Esophagus muscularis mucosa (tissue), 4 donors: ENCODE data around the gene EPC2. TPM values are rescaled to one million over a fixed set of nuclear protein-coding genes. Genes with fewer than 3 reads are reported as not detected.
A peak's percentile ranks its signal among the peaks of the same experiment; 100 is the strongest.

Experiments
- DNase-seq: peaks from one replicate; pipeline ENCODE4 v3.0.0-alpha.2; 2017; ENCODE audit errors: extremely low spot score
- H3K27ac ChIP-seq, 4 donors: fragments of 200-600 bp; sonication (generic); replicated peaks in 1 of 4; 1 replicate in 3 of 4; 2 replicates in 1 of 4; pipeline ENCODE4 v1.5.1; 2016 to 2019; ENCODE audit warnings: mild to moderate bottlenecking in 1 of 4
- H3K27me3 ChIP-seq, 4 donors: fragments of 200-600 bp; sonication (generic); one replicate each; pipeline versions ENCODE4 v1.5.1 to v1.6.0; 2016 to 2019
- H3K36me3 ChIP-seq, 4 donors: fragments of 200-600 bp; sonication (generic); one replicate each; pipeline ENCODE4 v1.5.1; 2016 to 2019
- H3K4me1 ChIP-seq, 4 donors: fragments of 200-600 bp; sonication (generic); one replicate each; pipeline ENCODE4 v1.5.1; 2016 to 2019
- H3K4me3 ChIP-seq, 4 donors: fragments of 200-600 bp; sonication (generic); 1 replicate in 2 of 4; 2 replicates in 2 of 4; pipeline ENCODE4 v1.5.1; 2016 to 2019; ENCODE audit warnings: mild to moderate bottlenecking in 4 of 4, moderate library complexity in 1 of 4
- H3K9me3 ChIP-seq, 4 donors: fragments of 200-600 bp; sonication (generic); 1 replicate in 3 of 4; 2 replicates in 1 of 4; pipeline ENCODE4 v1.5.1; 2016 to 2019
- EP300 ChIP-seq: sonication (generic); formaldehyde crosslinking; IDR thresholded peaks from one replicate; pipeline ENCODE4 v1.6.1; 2017; ENCODE audit warnings: antibody characterized with exemption
- POLR2A ChIP-seq: fragments of 450-650 bp; IDR thresholded peaks from one replicate; pipeline ENCODE4 v1.6.1; 2017; ENCODE audit warnings: antibody characterized with exemption, moderate library complexity, mild to moderate bottlenecking, low read depth
- POLR2AphosphoS5 ChIP-seq, 2 donors: sonication (generic); formaldehyde crosslinking; IDR thresholded peaks; one replicate each; pipeline ENCODE4 v1.6.1; 2017; ENCODE audit warnings: antibody characterized with exemption in 2 of 2
- WGBS: methylation state at CpG from one replicate; pipeline ENCODE4 v1.1.5; 2018; 5-methylcytosine and 5-hydroxymethylcytosine counted together
- intact Hi-C: fragments of 100-400 bp; cut with DNase I; formaldehyde crosslinking; loops from one replicate; pipeline ENCODE4 v1.15.1; 2023
- total RNA-seq, 4 donors: library from RNA; depleted of rRNA; stranded (reverse); fragments of >200 nt; gene quantifications; one replicate each; pipeline versions ENCODE4 v1.1.0 to v1.2.1, GENCODE V29; 2016
- TF ChIP-seq, protein P1 (sequence below), 3 experiments: fragments of 200-600 bp in 2 of 3; fragments of 450-650 bp in 1 of 3; sonication (generic) in 2 of 3; IDR thresholded peaks; one replicate each; pipeline ENCODE4 v1.5.1; 2017 to 2019; ENCODE audit warnings: antibody characterized with exemption in 3 of 3, mild to moderate bottlenecking in 2 of 3, moderate library complexity in 1 of 3

The EPC2 gene
- total RNA-seq, 4 donors from 2014 or later = 25.0 to 34.1 (median 28.1) TPM

DNA sequence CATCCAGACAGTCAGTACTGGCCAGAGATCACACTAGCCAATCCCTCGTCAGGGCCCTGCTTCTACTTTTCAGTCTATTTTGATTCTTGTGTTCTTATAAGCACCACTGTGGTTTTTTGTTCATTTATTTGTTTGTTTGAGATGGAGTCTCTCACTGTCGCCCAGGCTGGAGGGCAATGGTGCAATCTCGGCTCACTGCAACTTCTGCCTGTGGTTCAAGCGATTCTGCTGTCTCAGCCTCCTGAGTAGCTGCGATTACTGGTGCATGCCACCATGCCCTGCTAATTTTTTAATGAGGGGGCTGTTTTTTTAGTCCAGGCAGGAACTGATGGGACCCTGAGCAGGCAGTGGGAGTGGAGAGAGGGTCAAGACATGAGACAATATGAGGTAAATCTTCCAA, 165.5 kb downstream of the EPC2 start:
- DNase-seq = no peak
- no peaks in the 10 kb centered on the region for H3K36me3 ChIP-seq
- no peak overlapping the region for H3K27ac ChIP-seq
- intact Hi-C loops = no loop called here
- 91% methylated on average over 5 of the region's 5 CpGs for WGBS
- no peak for TF ChIP-seq EP300
- no peak for TF ChIP-seq POLR2AphosphoS5 (IDR thresholded peaks at IDR 0.05)
- TF ChIP-seq POLR2A = no peak
- TF ChIP-seq, protein P1, sequence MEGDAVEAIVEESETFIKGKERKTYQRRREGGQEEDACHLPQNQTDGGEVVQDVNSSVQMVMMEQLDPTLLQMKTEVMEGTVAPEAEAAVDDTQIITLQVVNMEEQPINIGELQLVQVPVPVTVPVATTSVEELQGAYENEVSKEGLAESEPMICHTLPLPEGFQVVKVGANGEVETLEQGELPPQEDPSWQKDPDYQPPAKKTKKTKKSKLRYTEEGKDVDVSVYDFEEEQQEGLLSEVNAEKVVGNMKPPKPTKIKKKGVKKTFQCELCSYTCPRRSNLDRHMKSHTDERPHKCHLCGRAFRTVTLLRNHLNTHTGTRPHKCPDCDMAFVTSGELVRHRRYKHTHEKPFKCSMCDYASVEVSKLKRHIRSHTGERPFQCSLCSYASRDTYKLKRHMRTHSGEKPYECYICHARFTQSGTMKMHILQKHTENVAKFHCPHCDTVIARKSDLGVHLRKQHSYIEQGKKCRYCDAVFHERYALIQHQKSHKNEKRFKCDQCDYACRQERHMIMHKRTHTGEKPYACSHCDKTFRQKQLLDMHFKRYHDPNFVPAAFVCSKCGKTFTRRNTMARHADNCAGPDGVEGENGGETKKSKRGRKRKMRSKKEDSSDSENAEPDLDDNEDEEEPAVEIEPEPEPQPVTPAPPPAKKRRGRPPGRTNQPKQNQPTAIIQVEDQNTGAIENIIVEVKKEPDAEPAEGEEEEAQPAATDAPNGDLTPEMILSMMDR (IDR thresholded peaks at IDR 0.05) = no peak
- no peak overlapping the region for H3K4me3 ChIP-seq
- no peaks in the 10 kb centered on the region for H3K9me3 ChIP-seq
- H3K4me1 ChIP-seq = peaks cover 15 to 33% (median 30%) of the 10 kb centered on the region in 4 donors
- no peaks in the 10 kb centered on the region for H3K27me3 ChIP-seq

DNA sequence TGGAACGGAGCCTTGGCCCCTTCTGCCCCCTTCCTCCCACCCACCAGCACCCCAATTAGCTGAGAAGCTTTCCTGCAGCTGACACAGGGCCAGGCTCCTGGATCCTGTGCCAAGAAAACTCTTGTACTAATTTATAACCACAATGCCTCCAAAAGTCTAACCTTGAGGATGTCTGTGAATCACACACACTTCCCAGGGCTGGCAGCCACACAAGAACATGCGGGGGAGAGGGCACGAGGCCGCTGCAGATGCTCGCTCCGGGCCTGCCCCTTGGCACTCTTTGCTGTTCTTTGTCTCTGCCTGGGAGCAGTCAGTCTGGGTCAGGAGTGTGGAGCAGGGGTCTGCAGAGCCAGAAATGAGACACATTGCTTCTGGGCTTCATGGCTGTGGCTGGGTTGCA, 167.8 kb downstream of the EPC2 start:
- no peak for DNase-seq
- H3K27ac ChIP-seq = peak overlapping the region in 3 of 4 donors; percentile 27 to 53 (median 38)
- H3K36me3 ChIP-seq = no peaks in the 10 kb centered on the region
- peaks cover 25 to 54% (median 44%) of the 10 kb centered on the region in 4 donors for H3K4me1 ChIP-seq
- intact Hi-C loops = no loop called here
- no peaks in the 10 kb centered on the region for H3K27me3 ChIP-seq
- TF ChIP-seq, protein P1 (IDR thresholded peaks at IDR 0.05) = no peak
- peak in 1 of 2 donors; percentile 63 for TF ChIP-seq POLR2AphosphoS5 (IDR thresholded peaks at IDR 0.05)
- H3K9me3 ChIP-seq = no peaks in the 10 kb centered on the region
- H3K4me3 ChIP-seq = no peak overlapping the region
- WGBS = 45% methylated on average over 5 of the region's 6 CpGs

DNA sequence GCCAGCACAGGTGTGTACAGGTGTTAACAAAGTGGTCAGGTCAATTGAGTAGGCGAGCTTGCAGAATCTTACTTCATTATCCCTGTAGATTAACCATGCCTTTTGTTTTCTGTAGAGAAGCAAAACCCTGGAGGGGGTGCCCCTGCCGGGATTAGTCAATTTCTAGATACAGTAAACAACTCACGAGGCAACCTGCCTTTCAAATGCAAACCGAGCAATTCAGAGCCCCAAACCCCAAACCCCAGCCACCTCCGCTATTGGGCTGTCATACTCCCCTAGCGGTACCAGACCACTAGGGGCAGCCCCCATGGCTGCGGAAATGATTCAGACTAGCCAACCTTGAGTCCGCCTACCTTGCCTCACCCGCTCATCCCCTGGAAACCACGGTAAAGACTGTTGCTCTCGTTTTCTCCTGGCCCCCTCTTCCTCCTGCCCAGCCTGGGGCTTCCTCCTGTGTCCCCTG, 169.1 kb downstream of the EPC2 start:
- peaks cover 28 to 60% (median 49%) of the 10 kb centered on the region in 4 donors for H3K4me1 ChIP-seq

GRCh38 chr2:148814143-148814859, 169.8 kb downstream of the EPC2 start:
- H3K27ac ChIP-seq = peak overlapping the region; percentile 44 to 49 (median 46)
- TF ChIP-seq EP300 = no peak
- TF ChIP-seq POLR2AphosphoS5 (IDR thresholded peaks at IDR 0.05) = no peak
- no peak for TF ChIP-seq POLR2A
- TF ChIP-seq, protein P1 (IDR thresholded peaks at IDR 0.05) = no peak
- WGBS = 53% methylated on average over 6 of the region's 6 CpGs

More for the DNA sequence above, 169.1 kb downstream of the EPC2 start:
- WGBS = 82% methylated on average over 11 of the region's 11 CpGs
- H3K27ac ChIP-seq = peak overlapping the region in 2 of 4 donors; percentile 47 to 49
- no peak overlapping the region for H3K4me3 ChIP-seq
- H3K27me3 ChIP-seq = no peaks in the 10 kb centered on the region
- TF ChIP-seq POLR2AphosphoS5 (IDR thresholded peaks at IDR 0.05) (no peak), POLR2A (no peak), EP300 (no peak)
- TF ChIP-seq, protein P1 (IDR thresholded peaks at IDR 0.05) = no peak
- intact Hi-C loops = no loop called here
- H3K9me3 ChIP-seq = no peaks in the 10 kb centered on the region
- DNase-seq = no peak
- no peaks in the 10 kb centered on the region for H3K36me3 ChIP-seq

More at GRCh38 chr2:148814143-148814859, 169.8 kb downstream of the EPC2 start:
- intact Hi-C loops = no loop called here
- no peak for DNase-seq
- Histone ChIP-seq H3K9me3 (no peaks in the 10 kb centered on the region), H3K36me3 (no peaks in the 10 kb centered on the region), H3K4me1 (peaks cover 28 to 60% (median 49%) of the 10 kb centered on the region in 4 donors), H3K4me3 (peak overlapping the region in 3 of 4 donors; percentile 3 to 33 (median 13)), H3K27me3 (no peaks in the 10 kb centered on the region)
